T47D (cell line): ENCODE results near the gene MYL5.

ENCODE experiments used
- DNase-seq, 2 experiments: peaks; one replicate each; pipeline versions ENCODE4 v3.0.0 to v3.0.0-alpha.2; 2011 to 2012; ENCODE audit warnings: low read depth in 1 of 2, low spot score in 1 of 2
- JUND ChIP-seq: IDR thresholded peaks from 2 replicates; pipeline ENCODE4 v1.6.1; 2012; ENCODE audit warnings: low read depth
- in situ Hi-C: cut with HindIII; loops from 2 replicates; pipeline ENCODE4 v1.10.0; 2016; ENCODE audit warnings: low sequenced_read_pairs, low pct_unique_long_range_greater_than_20kb

The MYL5 gene

GRCh38 chr4:648579-649292 lies 25.6 kb upstream of the MYL5 start:
- in situ Hi-C loops: no loop called here
- no peak for TF ChIP-seq JUND
- no peak for DNase-seq

DNA sequence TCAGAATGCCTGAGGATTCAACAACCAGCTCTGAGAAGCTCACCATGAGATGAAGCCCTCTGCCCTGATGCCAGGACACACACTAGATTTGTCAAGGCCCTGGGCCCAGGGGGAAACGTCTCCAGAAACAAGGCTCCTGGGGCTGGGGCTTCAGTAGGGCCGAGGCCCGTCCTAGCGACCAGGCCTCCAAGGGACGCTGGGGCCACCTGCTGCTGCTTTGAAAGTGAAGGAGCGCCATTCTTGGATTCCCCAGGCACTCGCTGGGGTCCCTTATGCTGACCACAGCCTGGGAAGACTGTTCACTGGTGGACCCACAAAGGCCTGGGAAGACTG lies 25.1 kb upstream of the MYL5 start:
- DNase-seq: no peak
- in situ Hi-C loops: no loop called here
- TF ChIP-seq JUND: no peak

GRCh38 chr4:649751-650310 lies 24.5 kb upstream of the MYL5 start:
- no peak for TF ChIP-seq JUND
- in situ Hi-C loops: no loop called here
- no peak for DNase-seq

GRCh38 chr4:650461-650860 lies 23.9 kb upstream of the MYL5 start:
- in situ Hi-C loops: no loop called here

GRCh38 chr4:650951-651883 lies 23.1 kb upstream of the MYL5 start:
- in situ Hi-C loops: no loop called here
- TF ChIP-seq JUND: no peak
- DNase-seq: no peak

More at GRCh38 chr4:650461-650860, 23.9 kb upstream of the MYL5 start:
- no peak for TF ChIP-seq JUND
- DNase-seq: no peak

DNA sequence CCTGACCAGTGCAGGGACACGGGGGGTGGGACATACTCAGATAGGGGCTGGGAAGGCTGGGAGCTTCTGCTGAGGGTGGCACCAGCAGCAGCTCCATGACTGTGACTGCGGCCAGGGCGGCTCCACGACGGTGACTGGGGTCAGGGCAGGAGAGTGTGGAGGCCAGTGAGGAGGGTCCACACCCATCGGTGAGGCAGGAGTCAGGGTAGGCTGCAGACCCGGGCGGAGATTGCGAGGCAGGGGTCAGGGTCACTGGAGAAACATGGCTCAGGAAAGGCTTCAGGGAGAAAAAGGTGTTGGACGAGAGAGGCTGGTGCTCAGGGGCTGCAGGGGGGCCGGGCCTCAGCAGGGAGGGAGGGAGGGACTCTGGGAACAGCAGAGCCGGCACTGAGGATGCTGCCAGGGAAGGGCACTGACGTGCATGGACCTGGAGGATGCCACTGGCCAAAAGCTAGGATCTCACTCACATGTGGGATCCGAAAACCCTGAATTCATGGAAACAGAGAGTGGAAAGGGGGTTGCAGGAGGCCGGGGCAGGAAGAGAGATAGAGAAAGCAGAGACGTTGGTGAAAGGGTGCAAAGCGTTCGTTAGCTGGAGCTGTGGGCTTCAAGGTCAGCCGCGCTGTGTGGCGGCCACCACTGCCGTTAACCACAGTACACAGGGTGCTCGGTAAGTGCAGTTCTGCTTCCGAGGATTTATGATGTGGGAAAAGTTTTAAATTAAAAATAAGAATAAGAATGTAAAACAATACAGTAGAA lies 22.3 kb upstream of the MYL5 start:
- no peak for DNase-seq
- TF ChIP-seq JUND: no peak
- in situ Hi-C loops: no loop called here

- no peak for DNase-seq
- no peak for TF ChIP-seq JUND
- in situ Hi-C loops: no loop called here
These were observed 21.1 kb upstream of the MYL5 start for GRCh38 chr4:653080-653821.

DNA sequence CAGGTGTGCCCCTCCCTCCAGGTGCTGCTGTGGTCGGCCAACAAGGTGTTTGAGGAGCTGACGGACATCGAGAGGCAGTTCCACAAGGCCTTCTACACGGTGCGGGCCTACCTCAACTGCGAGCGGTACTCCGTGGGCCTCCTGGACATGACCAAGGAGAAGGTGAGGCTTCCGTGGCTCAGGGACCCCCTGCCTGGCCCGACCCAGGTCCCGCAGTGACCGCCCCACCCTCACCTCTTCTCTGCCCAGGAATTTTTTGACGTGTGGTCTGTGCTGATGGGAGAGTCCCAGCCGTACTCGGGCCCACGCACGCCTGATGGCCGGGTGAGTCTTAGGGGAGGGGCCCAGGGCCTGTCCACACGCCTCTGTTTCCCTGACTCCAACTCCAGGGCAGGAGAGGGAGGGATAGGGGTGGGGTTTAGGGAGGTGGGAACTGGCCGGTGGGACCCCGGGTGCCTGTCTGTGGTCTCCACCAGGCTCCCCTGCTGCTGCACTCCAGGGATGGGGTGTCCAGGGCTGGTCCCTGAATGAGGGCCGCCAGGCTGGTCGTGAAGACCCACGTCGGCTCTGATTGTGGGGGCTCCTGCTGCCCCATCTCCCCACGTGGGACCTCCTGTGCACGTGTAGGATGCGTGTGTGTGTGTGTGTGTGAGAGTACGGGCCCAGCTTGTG lies 20.4 kb upstream of the MYL5 start:
- no peak for TF ChIP-seq JUND
- no peak for DNase-seq
- in situ Hi-C loops: no loop called here

GRCh38 chr4:654503-654845 lies 19.9 kb upstream of the MYL5 start:
- in situ Hi-C loops: no loop called here
- no peak for TF ChIP-seq JUND
- DNase-seq: no peak

- DNase-seq: no peak
- in situ Hi-C loops: no loop called here
- no peak for TF ChIP-seq JUND
These were observed 19.4 kb upstream of the MYL5 start for GRCh38 chr4:654871-655463.

- DNase-seq: no peak
- no peak for TF ChIP-seq JUND
- in situ Hi-C loops: no loop called here
These were observed 18.7 kb upstream of the MYL5 start for GRCh38 chr4:655464-656151.
